Stomach (tissue), 9 donors: ENCODE measurements around the gene TRMT1L. TPM values are rescaled to one million over a fixed set of nuclear protein-coding genes. Genes with fewer than 3 reads are reported as not detected.

Experiments
- DNase-seq, 2 donors: peaks; one replicate each; pipeline versions ENCODE4 v3.0.0 to v3.0.0-alpha.2; 2013 to 2019
- H3K27ac ChIP-seq, 5 donors: fragments of 200-600 bp in 4 of 5; sonication (generic) in 4 of 5; one replicate each; pipeline ENCODE4 v1.5.1; 2013 to 2019; ENCODE audit warnings: mild to moderate bottlenecking in 1 of 5, moderate library complexity in 1 of 5
- H3K27me3 ChIP-seq, 3 donors: fragments of 200-600 bp; sonication (generic); one replicate each; pipeline ENCODE4 v1.5.1; 2017 to 2019; ENCODE audit warnings: mixed run types in 1 of 3
- H3K36me3 ChIP-seq, 4 donors: fragments of 200-600 bp; sonication (generic); 1 replicate in 3 of 4; 2 replicates in 1 of 4; pipeline ENCODE4 v1.5.1; 2016 to 2019
- H3K4me1 ChIP-seq, 4 donors: fragments of 200-600 bp; sonication (generic); one replicate each; pipeline ENCODE4 v1.5.1; 2016 to 2019
- H3K4me3 ChIP-seq, 4 donors: fragments of 200-600 bp; sonication (generic) in 3 of 4; one replicate each; pipeline ENCODE4 v1.5.1; 2016 to 2019; ENCODE audit warnings: mild to moderate bottlenecking in 1 of 4
- H3K9me3 ChIP-seq, 4 donors: fragments of 200-600 bp; sonication (generic); one replicate each; pipeline ENCODE4 v1.5.1; 2016 to 2019
- EP300 ChIP-seq: sonication (generic); formaldehyde crosslinking; IDR thresholded peaks from one replicate; pipeline ENCODE4 v1.6.1; 2017; ENCODE audit warnings: antibody characterized with exemption
- POLR2A ChIP-seq, 4 donors: fragments of 450-650 bp; IDR thresholded peaks; one replicate each; pipeline ENCODE4 v1.6.1; 2016; ENCODE audit warnings: antibody characterized with exemption in 4 of 4, control low read depth in 2 of 4, mild to moderate bottlenecking in 1 of 4, moderate library complexity in 1 of 4
- POLR2AphosphoS5 ChIP-seq, 3 donors: sonication (generic); formaldehyde crosslinking; IDR thresholded peaks; one replicate each; pipeline ENCODE4 v1.6.1; 2016; ENCODE audit warnings: antibody characterized with exemption in 3 of 3
- WGBS, 5 donors: extraction: QIAGEN DNeasy Blood & Tissue Kit in 3 of 5; methylation state at CpG; one replicate each; pipeline versions ENCODE4 v1.1.5 to v1.1.7; 2013 to 2018; 5-methylcytosine and 5-hydroxymethylcytosine counted together
- intact Hi-C: fragments of 100-400 bp; cut with DNase I; formaldehyde crosslinking; loops from one replicate; pipeline ENCODE4 v1.15.1; 2023; ENCODE audit warnings: low total_unique reads
- polyA plus RNA-seq, 3 donors: library from polyadenylated mRNA; stranded (reverse); fragments of 200-250 nt; gene quantifications; one replicate each; pipeline ENCODE4 v1.2.3, GENCODE V29; 2013
- total RNA-seq, 5 donors: library from RNA; depleted of rRNA; stranded (reverse); fragments of >200 nt; gene quantifications; one replicate each; pipeline versions ENCODE4 v1.1.0 to v1.2.3, GENCODE V29; 2014 to 2016
- TF ChIP-seq, protein P1 (sequence below), 7 experiments: fragments of 450-650 bp in 4 of 7; fragments of 200-600 bp in 3 of 7; sonication (generic) in 3 of 7; IDR thresholded peaks; one replicate each; pipeline ENCODE4 v1.5.1; 2016 to 2019; ENCODE audit warnings: antibody characterized with exemption in 7 of 7, control low read depth in 2 of 7, mild to moderate bottlenecking in 1 of 7
- donor health status: healthy with polysubstance abuse.
- donor health status: Bipolar disorder and iron deficiency.
- donor health status: healthy.

TRMT1L gene
- total and polyA plus RNA-seq, 8 donors: 4.5 to 25.2 (median 7.1) TPM

DNA sequence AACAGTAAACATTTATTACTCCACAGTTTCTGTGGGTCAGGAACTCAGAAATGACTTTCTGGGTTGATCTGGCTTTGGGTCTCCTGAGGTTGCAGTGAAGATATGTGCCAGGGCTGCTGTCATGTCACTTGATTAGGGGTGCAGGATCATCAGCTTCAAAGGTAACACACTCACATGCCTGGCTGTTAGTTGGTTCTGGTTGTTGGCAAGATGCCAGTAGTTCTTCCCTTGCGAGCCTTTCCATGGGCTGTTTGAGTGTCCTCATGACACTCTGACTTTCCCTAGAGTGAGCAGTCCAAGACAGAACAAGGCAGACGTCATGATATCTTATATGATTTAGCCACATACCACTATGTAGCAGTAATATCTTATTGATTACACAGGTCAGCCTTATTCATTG is 2.0 kb upstream of the TRMT1L start:
- TF ChIP-seq POLR2A (IDR thresholded peaks at IDR 0.05) (no peak), EP300 (no peak), POLR2AphosphoS5 (IDR thresholded peaks at IDR 0.05) (no peak)
- TF ChIP-seq, protein P1, sequence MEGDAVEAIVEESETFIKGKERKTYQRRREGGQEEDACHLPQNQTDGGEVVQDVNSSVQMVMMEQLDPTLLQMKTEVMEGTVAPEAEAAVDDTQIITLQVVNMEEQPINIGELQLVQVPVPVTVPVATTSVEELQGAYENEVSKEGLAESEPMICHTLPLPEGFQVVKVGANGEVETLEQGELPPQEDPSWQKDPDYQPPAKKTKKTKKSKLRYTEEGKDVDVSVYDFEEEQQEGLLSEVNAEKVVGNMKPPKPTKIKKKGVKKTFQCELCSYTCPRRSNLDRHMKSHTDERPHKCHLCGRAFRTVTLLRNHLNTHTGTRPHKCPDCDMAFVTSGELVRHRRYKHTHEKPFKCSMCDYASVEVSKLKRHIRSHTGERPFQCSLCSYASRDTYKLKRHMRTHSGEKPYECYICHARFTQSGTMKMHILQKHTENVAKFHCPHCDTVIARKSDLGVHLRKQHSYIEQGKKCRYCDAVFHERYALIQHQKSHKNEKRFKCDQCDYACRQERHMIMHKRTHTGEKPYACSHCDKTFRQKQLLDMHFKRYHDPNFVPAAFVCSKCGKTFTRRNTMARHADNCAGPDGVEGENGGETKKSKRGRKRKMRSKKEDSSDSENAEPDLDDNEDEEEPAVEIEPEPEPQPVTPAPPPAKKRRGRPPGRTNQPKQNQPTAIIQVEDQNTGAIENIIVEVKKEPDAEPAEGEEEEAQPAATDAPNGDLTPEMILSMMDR (IDR thresholded peaks at IDR 0.05): no peak
- intact Hi-C loops: no loop called here
- no peak overlapping the region for H3K4me3 ChIP-seq

DNA sequence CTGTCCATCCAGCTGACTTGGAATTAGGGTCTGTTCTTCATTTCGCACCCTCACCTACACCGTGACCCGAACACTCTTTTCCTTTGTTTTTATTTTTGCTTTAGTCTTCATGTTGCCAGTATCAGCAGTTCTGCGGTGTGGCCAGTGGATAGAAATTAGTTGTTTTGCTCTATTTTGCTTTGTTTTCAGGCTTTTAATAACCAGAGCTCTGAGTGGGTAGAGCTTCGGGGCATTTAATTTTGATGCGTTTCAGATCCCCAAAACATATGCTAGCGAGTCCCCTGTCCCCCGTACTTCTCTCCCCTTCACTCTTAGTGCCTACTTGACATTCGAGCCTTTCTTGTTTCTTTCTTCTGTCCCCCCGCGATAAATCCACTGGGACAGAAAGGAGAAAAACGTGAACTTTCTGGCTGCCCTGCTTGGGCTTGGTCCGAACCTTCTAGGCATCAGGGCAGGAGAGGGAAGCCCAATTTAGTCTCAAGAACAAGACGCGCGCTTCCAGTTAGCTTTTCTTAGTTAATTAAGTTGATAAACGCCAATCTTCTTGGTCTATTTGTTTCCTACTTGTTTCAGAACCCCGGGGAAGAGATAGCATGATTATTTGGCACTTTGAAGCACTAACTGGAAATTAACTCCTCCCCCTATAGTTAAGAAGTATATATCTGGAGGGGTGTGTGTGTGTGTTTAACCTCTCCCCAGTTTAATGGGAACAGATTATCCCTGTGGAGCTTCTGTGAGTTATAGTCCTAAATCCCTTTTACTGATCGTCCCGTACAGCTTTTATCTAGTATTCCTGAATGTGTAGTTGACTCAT is 1.1 kb upstream of the TRMT1L start:
- Histone ChIP-seq H3K27me3 (no peaks in the 10 kb centered on the region), H3K4me1 (peaks cover 16 to 47% (median 34%) of the 10 kb centered on the region in 4 donors), H3K36me3 (peaks cover 0 to 20% (median 17%) of the 10 kb centered on the region in 4 donors), H3K9me3 (no peaks in the 10 kb centered on the region), H3K4me3 (peak overlapping the region; percentile 70 to 94 (median 76)), H3K27ac (peak overlapping the region; percentile 97 to 100 (median 98))
- TF ChIP-seq POLR2AphosphoS5 (IDR thresholded peaks at IDR 0.05) (no peak), POLR2A (IDR thresholded peaks at IDR 0.05) (no peak), EP300 (no peak)
- TF ChIP-seq, protein P1 (IDR thresholded peaks at IDR 0.05): no peak
- whole genome bisulfite sequencing, 5 donors: 1 to 3% (median 2%) methylated on average over 20 of the region's 20 CpGs
- intact Hi-C loops: no loop called here
- peak in 1 of 2 donors; percentile 36 for DNase-seq

More for the DNA sequence above, 2.0 kb upstream of the TRMT1L start:
- Histone ChIP-seq H3K27ac (peak overlapping the region in 1 of 5 donors; percentile 98), H3K36me3 (peaks cover 0 to 30% (median 26%) of the 10 kb centered on the region in 4 donors), H3K27me3 (no peaks in the 10 kb centered on the region), H3K9me3 (no peaks in the 10 kb centered on the region), H3K4me1 (peaks cover 16 to 38% (median 30%) of the 10 kb centered on the region in 4 donors)
- 39 to 60% (median 54%) methylated on average over 2 of the region's 2 CpGs for WGBS, 5 donors
- peak in 1 of 2 donors; percentile 27 for DNase-seq

DNA sequence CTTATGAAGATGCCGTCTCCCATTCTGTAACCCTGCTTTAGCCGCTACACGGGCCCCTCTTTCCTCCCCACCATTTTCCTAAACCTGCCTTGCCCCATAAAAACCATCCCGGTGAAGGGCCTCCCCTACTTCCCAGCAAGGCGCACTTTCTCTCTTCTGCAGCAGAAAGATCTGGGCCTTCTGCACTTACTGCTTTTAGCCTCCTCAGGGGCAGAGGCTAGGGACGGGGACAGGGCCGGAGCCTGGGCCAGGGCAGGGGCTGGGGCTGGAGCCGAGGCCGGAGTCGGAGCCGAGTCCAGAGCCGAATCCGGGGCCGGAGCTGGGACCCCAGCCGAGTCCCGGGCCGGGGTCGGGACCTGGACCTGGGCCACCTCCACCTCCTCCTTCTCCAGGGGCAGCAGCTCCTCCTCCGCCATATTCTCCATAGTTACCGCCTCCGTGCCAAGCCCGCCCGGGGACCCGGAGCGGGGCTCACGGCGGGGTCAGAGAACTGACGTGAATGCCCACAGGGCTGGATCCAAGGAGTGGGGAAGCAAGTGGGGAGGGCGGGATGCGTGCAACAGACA is 382 bp downstream of the TRMT1L start:
- TF ChIP-seq, protein P1 (IDR thresholded peaks at IDR 0.05): no peak
- TF ChIP-seq EP300 (no peak), POLR2A (IDR thresholded peaks at IDR 0.05) (no peak)
- 0 to 1% (median 1%) methylated on average over 11 to 30 of the region's 30 CpGs for WGBS, 5 donors
- intact Hi-C loops: no loop called here

GRCh38 chr1:185155600-185156287 is 1.0 kb downstream of the TRMT1L start:
- H3K27ac ChIP-seq: peak overlapping the region; percentile 97 to 100 (median 99)
- no peaks in the 10 kb centered on the region for H3K27me3 ChIP-seq
- H3K36me3 ChIP-seq: peaks cover 0 to 6% (median 6%) of the 10 kb centered on the region in 4 donors
- H3K4me1 ChIP-seq: peaks cover 16 to 58% (median 36%) of the 10 kb centered on the region in 4 donors
- WGBS, 5 donors: 3 to 12% (median 7%) methylated on average over 11 of the region's 11 CpGs
- DNase-seq: peak in 1 of 2 donors; percentile 64
- peak in 1 of 3 donors; percentile 4 for TF ChIP-seq POLR2AphosphoS5 (IDR thresholded peaks at IDR 0.05)
- no peak for TF ChIP-seq EP300
- H3K4me3 ChIP-seq: peak overlapping the region; percentile 70 to 94 (median 76)
- intact Hi-C loops: no loop called here
- no peaks in the 10 kb centered on the region for H3K9me3 ChIP-seq

More for the DNA sequence above, 382 bp downstream of the TRMT1L start:
- H3K4me3 ChIP-seq: peak overlapping the region; percentile 70 to 94 (median 76)
- DNase-seq: peak in 1 of 2 donors; percentile 39
- H3K36me3 ChIP-seq: peaks cover 0 to 8% (median 7%) of the 10 kb centered on the region in 4 donors
- H3K9me3 ChIP-seq: no peaks in the 10 kb centered on the region
- H3K27ac ChIP-seq: peak overlapping the region; percentile 97 to 100 (median 99)
- H3K4me1 ChIP-seq: peaks cover 16 to 58% (median 36%) of the 10 kb centered on the region in 4 donors
- no peaks in the 10 kb centered on the region for H3K27me3 ChIP-seq
